ENCODE results near the gene MYL12A. TPM values are rescaled to one million over a fixed set of nuclear protein-coding genes. Genes with fewer than 3 reads are reported as not detected.

MYL12A gene
- total and polyA plus RNA-seq, 2 of the 8 experiments (the other 6 are each of a cell fraction or from before 2014, with no cell fraction given), result 188 to 247 TPM

GRCh38 chr18:3221496-3221895 lies 26.1 kb upstream of the MYL12A start (continued):
- TF ChIP-seq ATF2 (IDR thresholded peaks at IDR 0.05; ENCODE audit: low read length) (no peak), NRF1 (IDR thresholded peaks at IDR 0.05; ENCODE audit: low read depth, low read length) (no peak), RXRA (IDR thresholded peaks at IDR 0.05; ENCODE audit: insufficient read depth, low read depth, low read length) (no peak), MAFK (IDR thresholded peaks at IDR 0.05; ENCODE audit: low read depth, low read length) (no peak), RFX5 (IDR thresholded peaks at IDR 0.05; ENCODE audit: borderline replicate concordance, low read depth, low read length) (no peak), CHD1 (IDR thresholded peaks at IDR 0.05; ENCODE audit: low read depth, low read length) (no peak)
